Measurements from ENCODE around the gene GPR152. TPM values are rescaled to one million over a fixed set of nuclear protein-coding genes. Genes with fewer than 3 reads are reported as not detected.

GPR152 gene
- total RNA-seq, 5 donors from 2014 or later (not counting 1 experiment from before 2014, with no cell fraction given): 0.19 TPM; not detected in 4

DNA sequence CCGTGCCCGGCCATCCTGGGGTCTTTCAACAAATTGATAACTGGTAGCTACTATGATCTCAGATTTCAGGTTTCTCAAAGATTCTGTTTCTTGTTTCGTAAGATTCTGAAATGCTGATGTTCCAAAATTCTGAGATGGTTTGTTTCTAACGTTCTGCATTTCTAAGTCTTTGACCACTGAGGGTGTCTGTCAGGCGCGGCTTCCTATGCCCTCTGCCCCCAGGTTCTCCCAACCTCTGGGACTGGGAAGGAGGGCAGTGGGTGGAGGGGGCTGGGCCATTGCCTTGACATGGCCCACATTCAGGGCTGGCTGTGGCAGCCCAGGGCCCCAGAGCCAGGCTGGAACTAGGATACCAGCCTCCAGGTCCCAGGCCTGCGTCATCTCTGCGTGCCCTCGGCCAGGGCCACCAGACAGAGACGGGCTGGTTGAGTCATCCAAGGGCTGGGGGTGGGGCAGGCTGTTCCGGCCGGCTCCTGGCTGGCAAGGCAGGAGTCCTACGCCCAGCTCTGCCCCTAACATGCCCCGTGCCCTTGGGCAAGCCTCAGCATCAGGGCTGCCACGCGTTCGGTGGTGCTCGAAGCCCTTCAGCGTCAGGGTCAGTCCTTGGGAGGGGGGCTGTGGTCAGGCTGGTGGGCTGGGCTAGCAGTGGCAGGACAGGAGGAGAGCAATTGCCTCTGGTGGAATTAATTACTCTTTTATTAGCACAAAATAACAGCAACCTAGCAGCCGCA is 11.3 kb upstream of the GPR152 start:
- WGBS (ENCODE audit: insufficient coverage): 94% methylated on average over 11 of the region's 20 CpGs
- no peaks in the 10 kb centered on the region for H3K27me3 Mint-ChIP-seq
- H3K36me3 Mint-ChIP-seq: no peaks in the 10 kb centered on the region
- ATAC-seq (replicated peaks in 1 of 4) (no peak), DNase-seq (peak in 1 of 35 experiments; percentile 9)
- CTCF ChIA-PET: no interaction called here
- H3K27ac Mint-ChIP-seq: peak overlapping the region; percentile 94 to 96
- no peaks in the 10 kb centered on the region for H3K9me3 Mint-ChIP-seq
- Histone ChIP-seq H3K9me3 (no peaks in the 10 kb centered on the region), H3K4me3 (ENCODE audit: control insufficient read depth in 1 of 2, extremely low read depth in 1 of 2, low read length in 1 of 2) (peak overlapping the region in 1 of 2 donors; percentile 44), H3K27ac (ENCODE audit: low read length) (peak overlapping the region; percentile 82), H3K4me1 (ENCODE audit: control insufficient read depth in 1 of 2, extremely low read depth in 1 of 2, insufficient read depth in 2 of 2, low read length in 2 of 2) (peaks cover 11 to 55% of the 10 kb centered on the region in 2 experiments), H3K27me3 (replicated peaks in 1 of 2; ENCODE audit: control insufficient read depth in 2 of 2, extremely low read depth in 1 of 2, insufficient read depth in 2 of 2, low read length in 1 of 2) (no peaks in the 10 kb centered on the region), H3K36me3 (ENCODE audit: control insufficient read depth in 2 of 2, extremely low read depth in 1 of 2, insufficient read depth in 1 of 2, low read length in 1 of 2) (peaks cover 4 to 7% of the 10 kb centered on the region in 2 donors)
- POLR2A ChIA-PET: no interaction called here
- peaks cover 33 to 45% (median 36%) of the 10 kb centered on the region in 3 donors for H3K4me1 Mint-ChIP-seq
- H3K4me3 Mint-ChIP-seq: peak overlapping the region; percentile 78 to 82 (median 81)

- no peak overlapping the region for H3K27ac ChIP-seq (ENCODE audit: low read length)
- Mint-ChIP-seq H3K27me3 (no peaks in the 10 kb centered on the region), H3K27ac (peak overlapping the region in 1 of 2 donors; percentile 57), H3K9me3 (no peaks in the 10 kb centered on the region), H3K4me3 (no peak overlapping the region), H3K4me1 (peaks cover 30 to 42% (median 31%) of the 10 kb centered on the region in 3 donors), H3K36me3 (no peaks in the 10 kb centered on the region)
- H3K36me3 ChIP-seq (ENCODE audit: control insufficient read depth in 2 of 2, extremely low read depth in 1 of 2, insufficient read depth in 1 of 2, low read length in 1 of 2): peaks cover 4 to 7% of the 10 kb centered on the region in 2 donors
- ATAC-seq (replicated peaks in 1 of 4) (no peak), DNase-seq (no peak)
- H3K27me3 ChIP-seq (replicated peaks in 1 of 2; ENCODE audit: control insufficient read depth in 2 of 2, extremely low read depth in 1 of 2, insufficient read depth in 2 of 2, low read length in 1 of 2): no peaks in the 10 kb centered on the region
- ChIA-PET CTCF (no interaction called here), POLR2A (no interaction called here)
- no peaks in the 10 kb centered on the region for H3K9me3 ChIP-seq
- H3K4me1 ChIP-seq (ENCODE audit: control insufficient read depth in 1 of 2, extremely low read depth in 1 of 2, insufficient read depth in 2 of 2, low read length in 2 of 2): peaks cover 8 to 49% of the 10 kb centered on the region in 2 experiments
- WGBS (ENCODE audit: insufficient coverage): 100% methylated on average over 1 of the region's 10 CpGs
- H3K4me3 ChIP-seq (ENCODE audit: control insufficient read depth in 1 of 2, extremely low read depth in 1 of 2, low read length in 1 of 2): no peak overlapping the region
Measured at GRCh38 chr11:67463186-67463585, 10.7 kb upstream of the GPR152 start.

DNA sequence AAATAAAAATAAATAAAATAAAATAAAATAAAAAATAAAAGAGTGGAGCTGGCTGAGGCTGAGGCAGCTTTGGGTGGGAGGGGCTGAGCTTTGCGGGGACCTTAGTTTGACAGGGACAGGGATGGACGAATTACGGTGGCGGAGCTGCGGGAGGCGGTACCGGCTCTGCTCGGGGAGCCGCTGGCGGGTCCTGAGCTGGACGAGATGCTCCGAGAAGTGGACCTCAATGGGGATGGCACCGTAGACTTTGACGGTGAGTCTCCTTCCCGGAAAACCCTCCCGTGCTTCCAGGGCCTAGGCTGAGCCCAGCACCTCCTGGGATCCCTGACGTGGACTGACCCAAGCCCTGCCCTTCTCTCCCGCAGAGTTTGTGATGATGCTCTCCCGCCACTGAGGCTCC is 5.7 kb upstream of the GPR152 start:
- H3K27me3 Mint-ChIP-seq: no peaks in the 10 kb centered on the region
- Histone ChIP-seq H3K27ac (ENCODE audit: low read length) (no peak overlapping the region), H3K9me3 (no peaks in the 10 kb centered on the region), H3K4me1 (ENCODE audit: control insufficient read depth in 1 of 2, extremely low read depth in 1 of 2, insufficient read depth in 2 of 2, low read length in 2 of 2) (peaks cover 0 to 4% of the 10 kb centered on the region in 2 experiments), H3K4me3 (ENCODE audit: control insufficient read depth in 1 of 2, extremely low read depth in 1 of 2, low read length in 1 of 2) (no peak overlapping the region), H3K36me3 (ENCODE audit: control insufficient read depth in 2 of 2, extremely low read depth in 1 of 2, insufficient read depth in 1 of 2, low read length in 1 of 2) (no peaks in the 10 kb centered on the region), H3K27me3 (replicated peaks in 1 of 2; ENCODE audit: control insufficient read depth in 2 of 2, extremely low read depth in 1 of 2, insufficient read depth in 2 of 2, low read length in 1 of 2) (peaks cover 0 to 13% of the 10 kb centered on the region in 2 experiments)
- H3K36me3 Mint-ChIP-seq: no peaks in the 10 kb centered on the region
- ChIA-PET POLR2A (no interaction called here), CTCF (no interaction called here)
- DNase-seq (no peak), ATAC-seq (replicated peaks in 1 of 4) (no peak)
- 95% methylated on average over 19 of the region's 19 CpGs for WGBS (ENCODE audit: insufficient coverage)
- H3K4me1 Mint-ChIP-seq: peaks cover 0 to 11% (median 4%) of the 10 kb centered on the region in 3 donors
- no peak overlapping the region for H3K27ac Mint-ChIP-seq
- no peak overlapping the region for H3K4me3 Mint-ChIP-seq
- no peaks in the 10 kb centered on the region for H3K9me3 Mint-ChIP-seq

DNA sequence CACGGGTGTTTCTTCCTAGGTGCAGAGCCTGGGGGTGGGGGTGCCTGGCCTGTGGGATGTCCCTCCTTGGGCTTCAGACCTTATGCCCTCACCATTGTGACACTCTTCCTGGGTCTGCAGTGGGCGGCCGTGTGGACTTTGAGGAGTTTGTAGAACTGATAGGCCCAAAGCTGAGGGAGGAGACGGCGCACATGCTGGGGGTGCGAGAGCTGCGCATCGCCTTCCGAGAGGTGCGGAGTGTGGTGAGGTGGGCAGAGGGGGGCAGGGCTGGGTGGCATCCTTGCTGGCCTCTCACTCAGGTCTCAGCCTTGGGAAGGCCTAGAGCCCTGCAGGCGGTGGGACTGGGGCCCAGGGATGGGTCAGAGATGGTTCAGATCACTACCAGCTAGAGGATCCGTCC is 4.9 kb upstream of the GPR152 start:
- H3K36me3 ChIP-seq (ENCODE audit: control insufficient read depth in 2 of 2, extremely low read depth in 1 of 2, insufficient read depth in 1 of 2, low read length in 1 of 2): no peaks in the 10 kb centered on the region
- ATAC-seq (replicated peaks in 1 of 4) (no peak), DNase-seq (no peak)
- no peak overlapping the region for H3K4me3 ChIP-seq (ENCODE audit: control insufficient read depth in 1 of 2, extremely low read depth in 1 of 2, low read length in 1 of 2)
- Mint-ChIP-seq H3K4me3 (no peak overlapping the region), H3K4me1 (peaks cover 0 to 9% (median 6%) of the 10 kb centered on the region in 3 donors), H3K9me3 (no peaks in the 10 kb centered on the region), H3K27ac (peak overlapping the region in 1 of 2 donors; percentile 67), H3K27me3 (no peaks in the 10 kb centered on the region), H3K36me3 (no peaks in the 10 kb centered on the region)
- CTCF ChIA-PET: no interaction called here
- H3K27ac ChIP-seq (ENCODE audit: low read length): no peak overlapping the region
- peaks cover 0 to 4% of the 10 kb centered on the region in 2 experiments for H3K4me1 ChIP-seq (ENCODE audit: control insufficient read depth in 1 of 2, extremely low read depth in 1 of 2, insufficient read depth in 2 of 2, low read length in 2 of 2)
- peaks cover 0 to 14% of the 10 kb centered on the region in 2 experiments for H3K27me3 ChIP-seq (replicated peaks in 1 of 2; ENCODE audit: control insufficient read depth in 2 of 2, extremely low read depth in 1 of 2, insufficient read depth in 2 of 2, low read length in 1 of 2)
- 92% methylated on average over 9 of the region's 12 CpGs for WGBS (ENCODE audit: insufficient coverage)
- no peaks in the 10 kb centered on the region for H3K9me3 ChIP-seq
- POLR2A ChIA-PET: interaction anchor here in 1 of 2 donors (0.6 kb wide), 1 partner anchor 95 kb away, joined by 4 read pairs; no protein-coding TSS in a partner anchor

DNA sequence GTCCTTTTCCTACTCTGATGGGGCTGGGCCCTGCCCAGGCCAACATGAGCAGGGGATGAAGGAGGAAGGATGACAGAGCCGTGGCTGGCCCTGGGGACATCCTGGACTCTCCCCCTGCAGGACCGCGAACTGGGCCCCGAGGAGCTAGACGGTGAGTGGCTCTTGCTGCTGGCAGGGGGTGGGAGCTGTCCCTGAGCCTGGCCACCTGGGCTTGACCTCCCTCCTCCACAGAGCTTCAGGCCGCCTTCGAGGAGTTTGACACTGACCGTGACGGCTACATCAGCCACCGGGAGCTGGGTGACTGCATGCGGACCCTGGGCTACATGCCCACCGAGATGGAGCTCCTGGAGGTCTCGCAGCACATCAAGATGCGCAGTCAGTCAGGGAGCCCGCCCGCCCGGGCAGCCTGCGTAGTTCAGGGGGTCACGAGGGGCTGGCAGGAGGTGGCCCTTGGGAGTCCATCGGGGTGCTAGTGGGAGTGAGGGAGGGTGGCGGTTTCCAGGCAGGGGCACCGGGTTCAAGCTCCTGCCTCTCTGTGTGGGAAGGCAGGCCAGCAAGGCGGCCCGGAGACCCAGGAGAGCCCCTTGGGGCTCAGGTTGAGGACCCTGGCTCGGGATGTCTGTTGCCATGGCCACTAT is 3.7 kb upstream of the GPR152 start:
- CTCF ChIA-PET: no interaction called here
- peaks cover 0 to 15% of the 10 kb centered on the region in 2 experiments for H3K4me1 ChIP-seq (ENCODE audit: control insufficient read depth in 1 of 2, extremely low read depth in 1 of 2, insufficient read depth in 2 of 2, low read length in 2 of 2)

DNA sequence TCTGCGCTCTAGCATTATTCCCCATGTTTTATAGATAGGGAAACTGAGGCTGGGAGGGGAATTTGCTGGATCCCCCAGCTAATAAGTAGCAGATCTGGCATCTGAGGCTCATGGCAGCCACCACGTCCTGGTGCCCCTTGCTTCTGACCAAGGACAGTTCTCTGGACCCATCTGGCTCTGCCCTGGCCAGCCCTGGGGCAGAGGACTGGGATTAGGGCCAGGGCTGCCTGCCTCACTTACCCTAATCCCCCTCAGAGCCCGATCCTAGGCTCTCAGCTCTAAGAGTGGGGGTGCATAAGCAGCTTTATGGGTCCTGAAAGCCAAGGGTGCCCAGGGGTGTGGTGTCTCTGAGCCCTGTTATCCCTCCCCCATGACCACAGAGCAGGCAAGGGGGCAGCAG is 2.5 kb upstream of the GPR152 start, which contains the start of gene CABP4:
CABP4 (plus strand) TSS at position 301 of the 400 bp plus-strand sequence; CDS start at position 371, 70 bp downstream.
- Mint-ChIP-seq H3K36me3 (no peaks in the 10 kb centered on the region), H3K9me3 (no peaks in the 10 kb centered on the region), H3K4me3 (no peak within 1 kb of the TSS), H3K4me1 (peaks cover 6 to 16% (median 11%) of the 10 kb centered on the region in 3 donors), H3K27ac (peak within 1 kb of the TSS in 1 of 2 donors; percentile 23), H3K27me3 (no peaks in the 10 kb centered on the region)
- H3K27me3 ChIP-seq (replicated peaks in 1 of 2; ENCODE audit: control insufficient read depth in 2 of 2, extremely low read depth in 1 of 2, insufficient read depth in 2 of 2, low read length in 1 of 2): peaks cover 0 to 24% of the 10 kb centered on the region in 2 experiments
- H3K36me3 ChIP-seq (ENCODE audit: control insufficient read depth in 2 of 2, extremely low read depth in 1 of 2, insufficient read depth in 1 of 2, low read length in 1 of 2): no peaks in the 10 kb centered on the region
- DNase-seq: no peak
- H3K27ac ChIP-seq (ENCODE audit: low read length): no peak within 1 kb of the TSS
- POLR2A ChIA-PET: no interaction called here
- H3K9me3 ChIP-seq: no peaks in the 10 kb centered on the region
- no peak for ATAC-seq (replicated peaks in 1 of 4)
- no peak within 1 kb of the TSS for H3K4me3 ChIP-seq (ENCODE audit: control insufficient read depth in 1 of 2, extremely low read depth in 1 of 2, low read length in 1 of 2)
- CTCF ChIA-PET: no interaction called here
- peaks cover 0 to 27% of the 10 kb centered on the region in 2 experiments for H3K4me1 ChIP-seq (ENCODE audit: control insufficient read depth in 1 of 2, extremely low read depth in 1 of 2, insufficient read depth in 2 of 2, low read length in 2 of 2)
- 82% methylated on average over 2 of the region's 3 CpGs for WGBS (ENCODE audit: insufficient coverage)

More for the DNA sequence above, 3.7 kb upstream of the GPR152 start:
- POLR2A ChIA-PET: no interaction called here
- no peaks in the 10 kb centered on the region for H3K9me3 ChIP-seq
- Mint-ChIP-seq H3K27me3 (no peaks in the 10 kb centered on the region), H3K4me1 (peaks cover 0 to 13% (median 9%) of the 10 kb centered on the region in 3 donors), H3K36me3 (no peaks in the 10 kb centered on the region), H3K9me3 (no peaks in the 10 kb centered on the region), H3K4me3 (no peak overlapping the region), H3K27ac (no peak overlapping the region)
- H3K27me3 ChIP-seq (replicated peaks in 1 of 2; ENCODE audit: control insufficient read depth in 2 of 2, extremely low read depth in 1 of 2, insufficient read depth in 2 of 2, low read length in 1 of 2): peaks cover 0 to 20% of the 10 kb centered on the region in 2 experiments
- DNase-seq: no peak
- no peak overlapping the region for H3K27ac ChIP-seq (ENCODE audit: low read length)
- ATAC-seq (replicated peaks in 1 of 4): no peak
- 87% methylated on average over 14 of the region's 25 CpGs for WGBS (ENCODE audit: insufficient coverage)
- H3K4me3 ChIP-seq (ENCODE audit: control insufficient read depth in 1 of 2, extremely low read depth in 1 of 2, low read length in 1 of 2): no peak overlapping the region
- H3K36me3 ChIP-seq (ENCODE audit: control insufficient read depth in 2 of 2, extremely low read depth in 1 of 2, insufficient read depth in 1 of 2, low read length in 1 of 2): no peaks in the 10 kb centered on the region

All from T-cell (primary cell).